ENCODE results near the gene ANXA11.

Gene ANXA11

GRCh38 chr10:80165173-80165572 lies 40.2 kb downstream of the ANXA11 start:
- Mint-ChIP-seq H3K4me3 (no peak overlapping the region), H3K36me3 (ENCODE audit: low read depth) (peaks cover 22% of the 10 kb centered on the region), H3K27ac (no peak overlapping the region), H3K9me3 (no peaks in the 10 kb centered on the region), H3K27me3 (ENCODE audit: low read depth) (no peaks in the 10 kb centered on the region), H3K4me1 (peaks cover 52% of the 10 kb centered on the region)
- TF ChIP-seq CTCF (IDR thresholded peaks at IDR 0.05; ENCODE audit: unreplicated experiment in 3 of 3) = no peak

GRCh38 chr10:80164596-80164995 lies 40.7 kb downstream of the ANXA11 start:
- H3K36me3 Mint-ChIP-seq (ENCODE audit: low read depth) = peaks cover 25% of the 10 kb centered on the region
- TF ChIP-seq CTCF (IDR thresholded peaks at IDR 0.05; ENCODE audit: unreplicated experiment in 3 of 3) = no peak
- no peaks in the 10 kb centered on the region for H3K27me3 Mint-ChIP-seq (ENCODE audit: low read depth)
- H3K27ac Mint-ChIP-seq = no peak overlapping the region
- peaks cover 53% of the 10 kb centered on the region for H3K4me1 Mint-ChIP-seq
- H3K4me3 Mint-ChIP-seq = no peak overlapping the region
- H3K9me3 Mint-ChIP-seq = no peaks in the 10 kb centered on the region

GRCh38 chr10:80163741-80164341 lies 41.5 kb downstream of the ANXA11 start:
- Mint-ChIP-seq H3K4me3 (no peak overlapping the region), H3K27me3 (ENCODE audit: low read depth) (no peaks in the 10 kb centered on the region), H3K27ac (no peak overlapping the region), H3K4me1 (peaks cover 57% of the 10 kb centered on the region), H3K9me3 (no peaks in the 10 kb centered on the region), H3K36me3 (ENCODE audit: low read depth) (peaks cover 29% of the 10 kb centered on the region)
- no peak for TF ChIP-seq CTCF (IDR thresholded peaks at IDR 0.05; ENCODE audit: unreplicated experiment in 3 of 3)

- H3K4me3 Mint-ChIP-seq = no peak overlapping the region
- H3K27ac Mint-ChIP-seq = peak overlapping the region in 1 of 3 experiments; percentile 1
- H3K27me3 Mint-ChIP-seq (ENCODE audit: low read depth) = no peaks in the 10 kb centered on the region
- peak in 2 of 3 experiments; percentile 13 to 40 for TF ChIP-seq CTCF (IDR thresholded peaks at IDR 0.05; ENCODE audit: unreplicated experiment in 3 of 3)
- peaks cover 60% of the 10 kb centered on the region for H3K4me1 Mint-ChIP-seq
- H3K9me3 Mint-ChIP-seq = no peaks in the 10 kb centered on the region
- peaks cover 47% of the 10 kb centered on the region for H3K36me3 Mint-ChIP-seq (ENCODE audit: low read depth)
These were observed 43.8 kb downstream of the ANXA11 start for GRCh38 chr10:80161321-80162083.

- no peak overlapping the region for H3K4me3 Mint-ChIP-seq
- H3K36me3 Mint-ChIP-seq (ENCODE audit: low read depth) = peaks cover 48% of the 10 kb centered on the region
- H3K27ac Mint-ChIP-seq = peak overlapping the region in 2 of 3 experiments; percentile 5 to 94
- no peaks in the 10 kb centered on the region for H3K27me3 Mint-ChIP-seq (ENCODE audit: low read depth)
- no peak for TF ChIP-seq CTCF (IDR thresholded peaks at IDR 0.05; ENCODE audit: unreplicated experiment in 3 of 3)
- no peaks in the 10 kb centered on the region for H3K9me3 Mint-ChIP-seq
- H3K4me1 Mint-ChIP-seq = peaks cover 60% of the 10 kb centered on the region
These were observed 44.7 kb downstream of the ANXA11 start for GRCh38 chr10:80160361-80161320.
